Subcutaneous adipose tissue (tissue), 4 donors: ENCODE results near the gene CRIM1. TPM values are rescaled to one million over a fixed set of nuclear protein-coding genes. Genes with fewer than 3 reads are reported as not detected.

Source experiments
- CTCF ChIP-seq: fragments of 450-650 bp; IDR thresholded peaks from one replicate; pipeline ENCODE4 v1.5.1; 2016; ENCODE audit warnings: low read depth, mild to moderate bottlenecking, control low read depth, antibody characterized with exemption, moderate library complexity
- total RNA-seq, 4 donors: library from RNA; depleted of rRNA; stranded (reverse); fragments of >200 nt; gene quantifications; one replicate each; pipeline ENCODE4 v1.1.0, GENCODE V29; 2016

CRIM1 gene
- total RNA-seq, 4 donors from 2014 or later = 153 to 269 (median 233) TPM

- TF ChIP-seq CTCF = no peak
Measured at GRCh38 chr2:36408198-36408703, 52.7 kb downstream of the CRIM1 start.

GRCh38 chr2:36409335-36409734 lies 53.8 kb downstream of the CRIM1 start:
- TF ChIP-seq CTCF = no peak

- TF ChIP-seq CTCF = no peak
Measured at GRCh38 chr2:36409935-36410334, 54.4 kb downstream of the CRIM1 start.

- no peak for TF ChIP-seq CTCF
Measured at GRCh38 chr2:36410681-36411080, 55.1 kb downstream of the CRIM1 start.

- no peak for TF ChIP-seq CTCF
Measured at GRCh38 chr2:36411962-36412444, 56.4 kb downstream of the CRIM1 start.

- TF ChIP-seq CTCF = no peak
Measured at GRCh38 chr2:36413218-36413617, 57.6 kb downstream of the CRIM1 start.

- no peak for TF ChIP-seq CTCF
Measured at GRCh38 chr2:36414307-36414706, 58.7 kb downstream of the CRIM1 start.
